IPS-18c (cell line): ENCODE results near the gene CAMK2G.
A peak's percentile ranks its signal among the peaks of the same experiment; 100 is the strongest.
"Not testable (repeated sequence)": the region's sequence is repeated elsewhere in the genome, so short reads cannot be mapped to it uniquely, and the experiment has no call there.

Experiments
- H3K4me3 ChIP-seq: 2 replicates; pipeline ENCODE4 v1.7.0; 2013; ENCODE audit warnings: low read depth, mild to moderate bottlenecking, low read length, moderate library complexity; ENCODE audit not compliant: insufficient read depth
- H3K9me3 ChIP-seq: one replicate; pipeline ENCODE4 v1.6.1; 2013; ENCODE audit warnings: mild to moderate bottlenecking, low read length, moderate library complexity; ENCODE audit not compliant: control insufficient read depth, insufficient read depth

The CAMK2G gene

GRCh38 chr10:73907841-73908517 is 33.6 kb upstream of the CAMK2G start:
- 0 out of 2 replicates have a peak overlapping the region, but pooled peaks have one; percentile 21 for H3K4me3 ChIP-seq

GRCh38 chr10:73906524-73907447 is 32.4 kb upstream of the CAMK2G start:
- Histone ChIP-seq H3K4me3 (no peak overlapping the region), H3K9me3 (no peaks in the 10 kb centered on the region)

More at GRCh38 chr10:73907841-73908517, 33.6 kb upstream of the CAMK2G start:
- H3K9me3 ChIP-seq, result no peaks in the 10 kb centered on the region

GRCh38 chr10:73905256-73906020 is 31.1 kb upstream of the CAMK2G start:
- no peak overlapping the region for H3K4me3 ChIP-seq
- no peaks in the 10 kb centered on the region for H3K9me3 ChIP-seq

- Histone ChIP-seq H3K4me3 (no peak overlapping the region), H3K9me3 (no peaks in the 10 kb centered on the region)
Observed at GRCh38 chr10:73902351-73902750, 28.0 kb upstream of the CAMK2G start.

- H3K9me3 ChIP-seq, result no peaks in the 10 kb centered on the region
- H3K4me3 ChIP-seq, result no peak overlapping the region
Observed at GRCh38 chr10:73901261-73901660, 26.9 kb upstream of the CAMK2G start.

- no peaks in the 10 kb centered on the region for H3K9me3 ChIP-seq
- H3K4me3 ChIP-seq, result no peak overlapping the region
Observed at GRCh38 chr10:73900064-73900463, 25.7 kb upstream of the CAMK2G start.

GRCh38 chr10:73899423-73899822 is 25.1 kb upstream of the CAMK2G start:
- Histone ChIP-seq H3K4me3 (no peak overlapping the region), H3K9me3 (no peaks in the 10 kb centered on the region)

GRCh38 chr10:73898730-73899410 is 24.5 kb upstream of the CAMK2G start:
- Histone ChIP-seq H3K9me3 (no peaks in the 10 kb centered on the region), H3K4me3 (no peak overlapping the region)

- H3K9me3 ChIP-seq, result no peaks in the 10 kb centered on the region
- H3K4me3 ChIP-seq, result no peak overlapping the region
Observed at GRCh38 chr10:73897693-73898092, 23.3 kb upstream of the CAMK2G start.

- H3K9me3 ChIP-seq, H3K4me3 ChIP-seq: not testable (repeated sequence)
Observed at GRCh38 chr10:73895381-73895780, 21.0 kb upstream of the CAMK2G start.

- no peak overlapping the region for H3K4me3 ChIP-seq
- no peaks in the 10 kb centered on the region for H3K9me3 ChIP-seq
Observed at GRCh38 chr10:73894245-73894971, 20.1 kb upstream of the CAMK2G start.

- Histone ChIP-seq H3K9me3 (no peaks in the 10 kb centered on the region), H3K4me3 (no peak overlapping the region)
Observed at GRCh38 chr10:73893426-73893825, 19.1 kb upstream of the CAMK2G start.

GRCh38 chr10:73892310-73893030 is 18.1 kb upstream of the CAMK2G start:
- H3K4me3 ChIP-seq, result no peak overlapping the region
- H3K9me3 ChIP-seq, result no peaks in the 10 kb centered on the region

- H3K4me3 ChIP-seq, result no peak overlapping the region
- no peaks in the 10 kb centered on the region for H3K9me3 ChIP-seq
Observed at GRCh38 chr10:73891540-73891939, 17.2 kb upstream of the CAMK2G start.

- H3K4me3 ChIP-seq, H3K9me3 ChIP-seq: not testable (repeated sequence)
Observed at GRCh38 chr10:73890830-73891229, 16.5 kb upstream of the CAMK2G start.

- no peaks in the 10 kb centered on the region for H3K9me3 ChIP-seq
- H3K4me3 ChIP-seq, result no peak overlapping the region
Observed at GRCh38 chr10:73890261-73890660, 15.9 kb upstream of the CAMK2G start.
